HCT116 (cell line): ENCODE measurements around the gene PRKCA. TPM values are rescaled to one million over a fixed set of nuclear protein-coding genes. Genes with fewer than 3 reads are reported as not detected.
A peak's percentile ranks its signal among the peaks of the same experiment; 100 is the strongest.

Experiments used
- ATAC-seq: fragments of 200-7000 bp; cut with Tn5 transposase; 2 replicates; pipeline ENCODE4 v1.9.1; 2020; ENCODE audit warnings: mild to moderate bottlenecking, moderate library complexity
- BruUV-seq: library from RNA; stranded (reverse); fragments of 400-500 nt; replicated peaks from 2 replicates; lab custom pipeline; 2021; lab: Mats Ljungman, UMichigan
- CTCF ChIA-PET: fragments of 300-600 bp; sonication (Branson Sonifier 250); formaldehyde crosslinking; loops from one replicate; lab custom pipeline; 2021; ENCODE audit warnings: antibody characterized with exemption; lab: Charles Lee
- POLR2A ChIA-PET: fragments of 300-600, 350-600 bp; sonication (Branson Sonifier 250); formaldehyde crosslinking; loops from one replicate; lab custom pipeline; 2021; ENCODE audit warnings: antibody characterized with exemption; lab: Charles Lee
- RAD21 ChIA-PET, 2 experiments: fragments of 300-600 bp; sonication (Branson Sonifier 250); formaldehyde crosslinking; loops; one replicate each; lab custom pipeline; 2023; ENCODE audit warnings: low total read pairs in 2 of 2; ENCODE audit not compliant: uncharacterized antibody in 2 of 2, unreplicated experiment in 2 of 2, low non-redundant PET in 1 of 2; lab: Charles Lee
- DNase-seq: peaks from one replicate; pipeline ENCODE4 v3.0.0-alpha.2; 2010; ENCODE audit warnings: low read depth, low spot score
- H2AFZ ChIP-seq: fragments of 200-600 bp; shearing (Covaris generic), sonication (generic); 2 replicates; pipeline ENCODE4 v1.6.1; 2017; ENCODE audit warnings: low read depth, mixed run types, mixed read lengths, antibody characterized with exemption, low read length; ENCODE audit not compliant: poor library complexity, severe bottlenecking
- H3K27ac ChIP-seq: 2 replicates; pipeline ENCODE4 v1.5.1; 2012; ENCODE audit warnings: low read depth, low read length
- H3K27me3 ChIP-seq: fragments of 200-600 bp; sonication (generic); 2 replicates; pipeline ENCODE4 v1.6.1; 2016; ENCODE audit warnings: mixed run types, low read length, mixed read lengths; ENCODE audit not compliant: insufficient read depth
- H3K36me3 ChIP-seq, 2 experiments: fragments of 200-500 bp in 1 of 2; fragments of 200-600 bp in 1 of 2; sonication (Bioruptor generic) in 1 of 2; sonication (generic) in 1 of 2; 2 replicates each; pipeline versions ENCODE4 v1.5.1 to v1.6.1; 2014 to 2016; ENCODE audit warnings: low read length in 2 of 2, inconsistent platforms in 1 of 2, mixed read lengths in 1 of 2, mixed run types in 1 of 2; ENCODE audit not compliant: insufficient read depth in 2 of 2, control insufficient read depth in 1 of 2
- H3K4me1 ChIP-seq, 2 experiments: fragments of 200-600 bp in 1 of 2; sonication (generic) in 1 of 2; 2 replicates each; pipeline versions ENCODE4 v1.5.1 to v1.6.1; 2012 to 2017; ENCODE audit warnings: low read length in 2 of 2, inconsistent platforms in 1 of 2, mild to moderate bottlenecking in 1 of 2, mixed read lengths in 1 of 2, mixed run types in 1 of 2, moderate library complexity in 1 of 2; ENCODE audit not compliant: insufficient read depth in 2 of 2, control insufficient read depth in 1 of 2
- H3K4me2 ChIP-seq: fragments of 200-600 bp; sonication (generic); 2 replicates; pipeline ENCODE4 v1.6.1; 2017; ENCODE audit warnings: mixed run types, low read length, mixed read lengths
- H3K4me3 ChIP-seq, 2 experiments: fragments of 200-600 bp in 1 of 2; sonication (generic) in 1 of 2; replicated peaks in 1 of 2; 2 replicates each; pipeline ENCODE4 v1.5.1; 2011 to 2016; ENCODE audit warnings: low read length in 2 of 2, control low read depth in 1 of 2, low read depth in 1 of 2, mild to moderate bottlenecking in 1 of 2, mixed read lengths in 1 of 2, mixed run types in 1 of 2
- H3K79me2 ChIP-seq: fragments of 200-600 bp; sonication (generic); 2 replicates; pipeline ENCODE4 v1.6.1; 2017; ENCODE audit warnings: mild to moderate bottlenecking, mixed run types, low read length, moderate library complexity, mixed read lengths; ENCODE audit not compliant: insufficient read depth
- H3K9ac ChIP-seq: fragments of 200-600 bp; sonication (generic); 2 replicates; pipeline ENCODE4 v1.6.1; 2016; ENCODE audit warnings: low read length, mixed read lengths
- H3K9me2 ChIP-seq: fragments of 200-600 bp; sonication (generic), shearing (Covaris generic); 2 replicates; pipeline ENCODE4 v1.6.1; 2017; ENCODE audit warnings: mixed run types, mild to moderate bottlenecking, moderate library complexity; ENCODE audit not compliant: insufficient read depth
- H3K9me3 ChIP-seq, 2 experiments: fragments of 200-500 bp in 1 of 2; fragments of 200-600 bp in 1 of 2; sonication (Bioruptor generic) in 1 of 2; sonication (generic) in 1 of 2; 2 replicates each; pipeline ENCODE4 v1.6.1; 2014 to 2017; ENCODE audit warnings: low read length in 2 of 2, mixed read lengths in 2 of 2, inconsistent platforms in 1 of 2, low read depth in 1 of 2, mild to moderate bottlenecking in 1 of 2, mixed run types in 1 of 2, moderate library complexity in 1 of 2; ENCODE audit not compliant: control insufficient read depth in 1 of 2, insufficient read depth in 1 of 2
- H4K20me1 ChIP-seq: fragments of 200-600 bp; sonication (generic), shearing (Covaris generic); 2 replicates; pipeline ENCODE4 v1.6.1; 2017; ENCODE audit warnings: mixed run types, mild to moderate bottlenecking, moderate library complexity; ENCODE audit not compliant: insufficient read depth
- ATF3 ChIP-seq: IDR thresholded peaks from 2 replicates; pipeline ENCODE4 v1.6.1; 2012
- CTCF ChIP-seq, 3 experiments: fragments of 200-600 bp in 1 of 3; sonication (generic) in 1 of 3; IDR thresholded peaks in 2 of 3; conservative IDR thresholded peaks in 1 of 3; 2 replicates each; pipeline ENCODE4 v1.5.1; 2012 to 2017; ENCODE audit warnings: low read depth in 2 of 3, low read length in 2 of 3, antibody characterized with exemption in 1 of 3, borderline replicate concordance in 1 of 3, control low read depth in 1 of 3, mild to moderate bottlenecking in 1 of 3, mixed read lengths in 1 of 3, mixed run types in 1 of 3, moderate library complexity in 1 of 3; ENCODE audit not compliant: insufficient read depth in 1 of 3
- EGR1 ChIP-seq: IDR thresholded peaks from 2 replicates; pipeline ENCODE4 v1.6.1; 2012; ENCODE audit warnings: low read depth
- EZH2phosphoT487 ChIP-seq: fragments of 200-600 bp; IDR thresholded peaks from 2 replicates; pipeline ENCODE4 v1.6.1; 2018; ENCODE audit warnings: antibody characterized with exemption, borderline replicate concordance
- FOSL1 ChIP-seq: IDR thresholded peaks from 2 replicates; pipeline ENCODE4 v1.6.1; 2012; ENCODE audit warnings: low read depth
- JUND ChIP-seq: IDR thresholded peaks from 2 replicates; pipeline ENCODE4 v1.6.1; 2012
- POLR2A ChIP-seq: IDR thresholded peaks from 2 replicates; pipeline ENCODE4 v1.7.0; 2011; ENCODE audit warnings: borderline replicate concordance; ENCODE audit not compliant: insufficient read depth, insufficient read length; ENCODE audit errors: extremely low read depth
- RAD21 ChIP-seq: IDR thresholded peaks from 2 replicates; pipeline ENCODE4 v1.6.1; 2012; ENCODE audit warnings: low read depth, mild to moderate bottlenecking
- SIN3A ChIP-seq: IDR thresholded peaks from 2 replicates; pipeline ENCODE4 v1.6.1; 2012; ENCODE audit warnings: low read depth
- SP1 ChIP-seq: IDR thresholded peaks from 2 replicates; pipeline ENCODE4 v1.6.1; 2012; ENCODE audit warnings: low read depth
- SRF ChIP-seq: IDR thresholded peaks from 2 replicates; pipeline ENCODE4 v1.6.1; 2012; ENCODE audit warnings: low read depth
- TCF7L2 ChIP-seq: IDR thresholded peaks from 2 replicates; pipeline ENCODE4 v1.7.0; 2011; ENCODE audit warnings: borderline replicate concordance, inconsistent platforms; ENCODE audit not compliant: insufficient read depth, insufficient read length; ENCODE audit errors: extremely low read depth
- YY1 ChIP-seq: IDR thresholded peaks from 2 replicates; pipeline ENCODE4 v1.6.1; 2011; ENCODE audit warnings: low read length, low read depth, moderate library complexity, mild to moderate bottlenecking; ENCODE audit not compliant: insufficient replicate concordance; ENCODE audit errors: extremely low read depth
- ZFX ChIP-seq: fragments of 450-650 bp; IDR thresholded peaks from 2 replicates; pipeline ENCODE4 v1.6.1; 2017
- ZNF274 ChIP-seq: fragments of 200-500 bp; sonication (Bioruptor generic); IDR thresholded peaks from 2 replicates; pipeline ENCODE4 v1.6.1; 2014; ENCODE audit warnings: mild to moderate bottlenecking, low read depth, low read length, inconsistent platforms
- intact Hi-C: fragments of 100-400 bp; cut with micrococcal nuclease; formaldehyde crosslinking; loops from 2 replicates; pipeline ENCODE4 v1.10.0; 2022
- total RNA-seq: library from RNA; stranded (reverse); gene quantifications from one replicate; pipeline ENCODE4 v1.2.1, GENCODE V29; 2021; ENCODE audit not compliant: unreplicated experiment
- TF ChIP-seq, protein P1 (sequence below): IDR thresholded peaks from 2 replicates; pipeline ENCODE4 v1.6.1; 2012; ENCODE audit warnings: low read depth

Gene PRKCA
- total RNA-seq, 1 experiment from 2014 or later: 18.8 TPM

DNA sequence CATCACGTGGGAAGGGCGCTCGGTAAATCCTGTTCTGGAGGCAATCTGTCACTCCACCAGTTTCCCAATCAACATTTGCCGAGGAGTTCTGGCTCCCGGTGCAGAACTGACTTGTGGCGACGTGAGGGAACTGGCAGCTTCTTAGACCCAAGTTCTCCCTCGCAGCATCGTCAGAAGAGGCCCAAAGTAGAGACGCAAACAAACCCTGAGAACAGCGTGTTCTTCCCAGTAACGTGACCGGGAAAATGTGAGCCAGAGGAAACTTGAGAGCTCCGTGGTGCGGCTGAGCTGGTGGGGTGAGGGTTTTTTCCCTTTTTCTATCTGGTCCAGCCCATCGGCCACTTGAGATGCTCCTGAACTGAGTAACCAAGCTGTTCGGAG lies 373.6 kb downstream of the PRKCA start:
- no peak overlapping the region for H2AFZ ChIP-seq
- no peaks in the 10 kb centered on the region for H4K20me1 ChIP-seq
- no TSS peak for BruUV-seq
- DNase-seq (no peak), ATAC-seq (no peak)
- ChIA-PET CTCF (interaction anchor here (1.1 to 1.9 kb wide), 5 partner anchors 23 to 476 kb away, joined by 3 to 5 read pairs (median 4); no protein-coding TSS in a partner anchor), POLR2A (no interaction called here), RAD21 (no interaction called here)
- peaks cover 19 to 23% of the 10 kb centered on the region in 2 experiments for H3K4me1 ChIP-seq
- peak overlapping the region; percentile 65 for H3K4me2 ChIP-seq
- TF ChIP-seq JUND: no peak
- TF ChIP-seq SIN3A: no peak
- no peaks in the 10 kb centered on the region for H3K9me3 ChIP-seq
- no peaks in the 10 kb centered on the region for H3K79me2 ChIP-seq
- no peaks in the 10 kb centered on the region for H3K36me3 ChIP-seq
- no peaks in the 10 kb centered on the region for H3K27me3 ChIP-seq
- intact Hi-C loops: loop anchor here (10.0 kb wide), 2 partner anchors 251 to 1381 kb away; no protein-coding TSS in a partner anchor
- H3K9ac ChIP-seq: no peak overlapping the region
- no peaks in the 10 kb centered on the region for H3K9me2 ChIP-seq
- H3K4me3 ChIP-seq: no peak overlapping the region
- H3K27ac ChIP-seq: no peak overlapping the region

GRCh38 chr17:66676421-66676820 lies 374.0 kb downstream of the PRKCA start:
- H3K9me3 ChIP-seq: no peaks in the 10 kb centered on the region
- no peaks in the 10 kb centered on the region for H3K27me3 ChIP-seq
- peak overlapping the region; percentile 65 for H3K4me2 ChIP-seq
- H3K9me2 ChIP-seq: no peaks in the 10 kb centered on the region
- no peak overlapping the region for H3K9ac ChIP-seq
- no TSS peak for BruUV-seq
- no peaks in the 10 kb centered on the region for H3K36me3 ChIP-seq
- no peaks in the 10 kb centered on the region for H4K20me1 ChIP-seq
- no peaks in the 10 kb centered on the region for H3K79me2 ChIP-seq
- intact Hi-C loops: loop anchor here (10.0 kb wide), 2 partner anchors 252 to 1382 kb away; no protein-coding TSS in a partner anchor
- ChIA-PET CTCF (interaction anchor here (1.1 to 1.9 kb wide), 5 partner anchors 23 to 476 kb away, joined by 3 to 5 read pairs (median 4); no protein-coding TSS in a partner anchor), POLR2A (no interaction called here), RAD21 (interaction anchor here in 1 of 2 experiments (0.6 kb wide), 1 partner anchor 475 kb away, joined by 4 read pairs; no protein-coding TSS in a partner anchor)
- ATAC-seq (peak; percentile 96), DNase-seq (peak; percentile 71)
- H3K4me3 ChIP-seq: peak overlapping the region in 1 of 2 experiments; percentile 15; a peak in 2 of 4 replicates
- peaks cover 19 to 23% of the 10 kb centered on the region in 2 experiments for H3K4me1 ChIP-seq
- H3K27ac ChIP-seq: no peak overlapping the region
- no peak overlapping the region for H2AFZ ChIP-seq
- TF ChIP-seq FOSL1 (peak; percentile 67), SP1 (peak; percentile 70), RAD21 (0 out of 2 replicates have a peak, but pooled peaks have one; percentile 32), SRF (no peak), EZH2phosphoT487 (no peak), CTCF (IDR thresholded peaks at IDR 0.05 in 2 of 3, conservative IDR thresholded peaks at IDR 0.05 in 1 of 3; ENCODE audit: borderline replicate concordance in 1 of 3, insufficient read depth in 1 of 3, low read depth in 2 of 3, low read length in 2 of 3) (no peak), EGR1 (no peak), ZNF274 (no peak), ZFX (no peak), ATF3 (no peak), TCF7L2 (no peak), POLR2A (no peak), YY1 (no peak)
- TF ChIP-seq, protein P1, sequence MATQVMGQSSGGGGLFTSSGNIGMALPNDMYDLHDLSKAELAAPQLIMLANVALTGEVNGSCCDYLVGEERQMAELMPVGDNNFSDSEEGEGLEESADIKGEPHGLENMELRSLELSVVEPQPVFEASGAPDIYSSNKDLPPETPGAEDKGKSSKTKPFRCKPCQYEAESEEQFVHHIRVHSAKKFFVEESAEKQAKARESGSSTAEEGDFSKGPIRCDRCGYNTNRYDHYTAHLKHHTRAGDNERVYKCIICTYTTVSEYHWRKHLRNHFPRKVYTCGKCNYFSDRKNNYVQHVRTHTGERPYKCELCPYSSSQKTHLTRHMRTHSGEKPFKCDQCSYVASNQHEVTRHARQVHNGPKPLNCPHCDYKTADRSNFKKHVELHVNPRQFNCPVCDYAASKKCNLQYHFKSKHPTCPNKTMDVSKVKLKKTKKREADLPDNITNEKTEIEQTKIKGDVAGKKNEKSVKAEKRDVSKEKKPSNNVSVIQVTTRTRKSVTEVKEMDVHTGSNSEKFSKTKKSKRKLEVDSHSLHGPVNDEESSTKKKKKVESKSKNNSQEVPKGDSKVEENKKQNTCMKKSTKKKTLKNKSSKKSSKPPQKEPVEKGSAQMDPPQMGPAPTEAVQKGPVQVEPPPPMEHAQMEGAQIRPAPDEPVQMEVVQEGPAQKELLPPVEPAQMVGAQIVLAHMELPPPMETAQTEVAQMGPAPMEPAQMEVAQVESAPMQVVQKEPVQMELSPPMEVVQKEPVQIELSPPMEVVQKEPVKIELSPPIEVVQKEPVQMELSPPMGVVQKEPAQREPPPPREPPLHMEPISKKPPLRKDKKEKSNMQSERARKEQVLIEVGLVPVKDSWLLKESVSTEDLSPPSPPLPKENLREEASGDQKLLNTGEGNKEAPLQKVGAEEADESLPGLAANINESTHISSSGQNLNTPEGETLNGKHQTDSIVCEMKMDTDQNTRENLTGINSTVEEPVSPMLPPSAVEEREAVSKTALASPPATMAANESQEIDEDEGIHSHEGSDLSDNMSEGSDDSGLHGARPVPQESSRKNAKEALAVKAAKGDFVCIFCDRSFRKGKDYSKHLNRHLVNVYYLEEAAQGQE: no peak
